GM19468 (cell line): Measurements from ENCODE around the gene ILKAP.

Experiments used
- ATAC-seq: cut with Tn5 transposase; IDR thresholded peaks from one replicate; pipeline ENCODE4 v1.9.1; 2021; ENCODE audit warnings: mild to moderate bottlenecking, moderate library complexity, moderate number of reproducible peaks; ENCODE audit not compliant: unreplicated experiment; ENCODE audit errors: extremely low read depth

The ILKAP gene

DNA sequence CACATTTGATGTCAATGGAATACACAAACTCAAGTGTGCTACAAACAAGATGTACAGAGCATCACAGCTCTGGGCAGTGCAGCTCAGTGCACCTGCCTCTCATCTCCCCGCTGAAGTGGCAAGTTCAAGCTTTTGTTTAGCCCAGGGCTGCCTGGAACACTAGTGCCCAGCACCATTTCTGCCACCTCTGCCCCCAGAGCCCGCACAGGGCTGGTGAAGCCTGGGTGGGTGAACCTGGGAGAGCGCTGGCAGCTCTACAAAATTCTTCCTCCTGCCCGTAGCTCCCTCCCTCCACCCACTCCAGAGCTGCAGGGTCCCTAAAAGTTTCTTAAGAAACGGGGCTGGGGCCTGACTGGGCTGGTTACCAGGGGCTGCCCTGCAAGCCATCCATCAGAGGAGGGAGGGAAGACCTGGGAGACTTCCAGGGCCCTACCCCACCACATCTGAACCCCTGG lies 34.8 kb upstream of the ILKAP start:
- no peak for ATAC-seq

DNA sequence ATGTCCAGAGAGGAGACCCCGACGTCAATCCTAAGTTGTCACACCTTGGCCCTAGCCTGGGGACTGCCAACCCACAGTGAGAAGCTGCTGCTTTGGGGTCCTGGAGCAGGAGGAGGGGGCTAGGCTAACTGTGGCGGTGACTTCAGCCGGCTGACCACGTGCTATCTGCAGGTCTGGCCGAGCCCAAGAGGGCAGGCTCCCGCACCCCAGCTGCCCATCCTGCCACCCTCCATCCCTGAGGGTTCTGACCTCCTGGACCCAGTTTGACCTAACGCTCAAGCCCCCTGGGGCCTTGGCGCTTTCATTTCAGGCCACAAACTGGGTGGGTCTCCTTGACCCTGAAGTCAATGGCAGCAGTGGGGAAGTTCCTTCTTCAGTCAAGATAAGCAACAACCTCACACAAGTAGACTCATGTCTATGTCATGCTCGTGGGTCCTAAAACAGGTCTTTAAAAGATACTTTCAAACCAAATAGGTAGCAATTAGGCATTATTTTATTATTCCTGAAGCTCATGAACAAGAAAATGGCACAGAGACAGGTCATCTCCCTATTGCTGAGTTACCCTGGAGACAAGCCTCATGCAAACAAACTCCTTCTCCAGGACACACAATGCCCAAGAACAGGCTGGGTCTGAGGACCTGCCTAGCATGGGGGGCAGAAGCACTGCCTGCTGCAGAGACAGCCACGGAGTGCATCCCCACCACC lies 34.1 kb upstream of the ILKAP start:
- no peak for ATAC-seq

DNA sequence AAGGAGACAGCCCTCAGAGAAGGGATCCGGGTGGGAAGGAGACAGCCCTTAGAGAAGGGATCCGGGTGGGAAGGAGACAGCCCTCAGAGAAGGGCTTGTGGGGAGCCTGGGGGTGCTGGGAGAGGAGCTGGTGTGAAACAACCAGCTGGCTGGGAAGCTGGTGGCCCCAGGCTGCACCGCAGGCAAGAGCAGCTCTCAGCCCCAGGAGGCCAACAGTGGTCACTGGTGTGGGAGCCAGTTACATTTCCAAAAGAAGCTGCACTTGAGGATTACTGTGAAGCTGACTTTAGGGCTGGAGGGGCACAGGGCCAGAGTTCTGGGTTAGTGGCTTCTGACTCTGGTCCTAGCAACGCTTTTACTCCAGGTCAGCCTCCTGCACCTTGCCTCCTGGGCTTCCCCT lies 33.1 kb upstream of the ILKAP start:
- no peak for ATAC-seq

DNA sequence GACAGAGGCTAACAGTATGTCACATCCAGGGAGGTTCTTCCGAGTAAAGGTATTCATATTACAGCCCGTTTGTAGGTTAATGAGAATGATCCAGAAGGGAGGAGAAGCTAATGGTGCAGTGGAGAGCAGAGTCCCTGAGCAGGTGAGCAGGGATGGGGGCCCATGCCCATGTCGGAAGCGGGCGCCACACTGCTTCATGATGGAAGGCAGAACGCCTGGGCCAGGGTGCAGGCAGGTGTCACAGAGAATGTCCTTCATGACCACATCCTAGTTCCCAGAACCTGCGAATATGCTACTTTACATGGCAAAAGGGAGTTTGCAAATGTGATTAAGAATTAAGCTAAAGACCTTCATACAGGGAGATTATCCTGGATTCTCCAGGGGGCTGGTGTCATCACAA lies 32.4 kb upstream of the ILKAP start:
- no peak for ATAC-seq

DNA sequence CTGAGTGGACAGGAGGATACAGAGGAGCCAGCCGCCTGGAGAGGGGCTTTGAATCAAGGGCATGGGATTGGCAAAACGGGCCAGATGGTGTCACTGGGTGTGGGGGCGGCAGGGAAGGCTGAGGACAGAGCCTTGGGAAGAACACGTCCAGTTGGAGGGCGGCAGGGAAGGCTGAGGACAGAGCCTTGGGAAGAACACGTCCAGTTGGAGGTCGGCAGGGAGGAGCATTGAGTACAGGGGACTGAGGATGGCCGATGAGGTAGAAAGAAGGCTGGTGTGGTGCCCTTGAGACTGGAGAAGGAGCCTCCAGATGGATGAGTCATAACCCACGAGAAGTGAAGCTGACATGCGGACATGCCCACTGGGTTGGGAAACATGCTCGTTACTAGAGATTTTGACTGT lies 31.8 kb upstream of the ILKAP start:
- no peak for ATAC-seq

DNA sequence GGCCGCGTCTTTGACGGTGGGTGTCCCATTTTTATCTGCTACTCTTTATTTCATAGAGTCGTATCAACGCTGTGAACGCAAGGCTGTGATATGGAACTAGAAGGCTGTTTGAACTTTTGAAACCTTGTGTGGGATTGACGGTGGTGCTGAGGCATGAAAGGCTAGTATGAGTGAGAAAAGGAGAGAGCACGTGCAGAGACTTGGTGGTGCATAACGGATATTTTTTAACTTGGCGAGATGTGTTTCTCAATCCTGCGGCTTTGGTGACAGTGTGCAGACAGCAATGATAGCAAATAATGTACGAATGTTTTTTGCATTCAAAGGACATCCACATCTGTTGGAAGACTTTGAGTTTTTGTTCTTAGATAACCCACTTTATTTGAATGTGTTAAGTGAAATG lies 30.1 kb upstream of the ILKAP start:
- ATAC-seq = no peak

DNA sequence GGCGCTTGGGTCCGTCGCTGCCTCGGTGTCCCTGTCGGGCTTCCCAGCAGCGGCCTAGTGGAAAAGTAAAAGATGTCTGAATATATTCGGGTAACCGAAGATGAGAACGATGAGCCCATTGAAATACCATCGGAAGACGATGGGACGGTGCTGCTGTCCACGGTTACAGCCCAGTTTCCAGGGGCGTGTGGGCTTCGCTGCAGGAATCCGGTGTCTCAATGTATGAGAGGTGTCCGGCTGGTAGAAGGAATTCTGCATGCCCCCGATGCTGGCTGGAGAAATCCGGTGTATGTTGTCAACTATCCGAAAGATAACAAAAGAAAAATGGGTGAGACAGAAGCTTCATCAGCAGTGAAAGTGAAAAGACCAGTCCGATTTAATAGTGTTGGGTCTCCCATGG lies 28.3 kb upstream of the ILKAP start:
- ATAC-seq = no peak

DNA sequence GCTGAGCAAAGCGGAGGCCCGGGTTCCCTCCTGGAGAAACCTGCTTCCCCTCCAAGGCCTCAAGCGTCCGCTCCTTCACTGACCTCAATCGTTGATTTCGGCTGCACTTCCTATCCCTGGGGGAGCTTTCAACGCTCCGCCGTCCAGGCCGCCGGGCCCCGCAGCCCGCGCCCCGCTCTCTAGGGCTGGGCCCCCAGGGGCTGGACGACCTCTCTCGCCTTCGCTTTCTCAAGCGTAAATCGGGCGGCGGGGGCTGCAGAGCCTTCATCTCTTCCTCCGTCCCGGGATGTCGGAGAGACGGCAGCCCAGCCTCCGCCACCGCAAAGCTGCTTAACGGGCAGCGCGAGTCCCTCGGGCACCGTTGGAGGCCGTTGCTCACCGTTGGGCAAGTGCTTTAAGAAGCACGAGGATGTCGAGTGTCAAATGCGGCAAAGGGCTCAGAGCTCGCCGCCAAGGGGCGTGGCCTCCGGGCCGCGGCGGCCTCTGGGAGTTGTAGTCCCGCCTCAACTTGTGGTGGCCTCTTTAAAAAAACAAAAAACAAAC lies 27.8 kb upstream of the ILKAP start:
- no peak for ATAC-seq

DNA sequence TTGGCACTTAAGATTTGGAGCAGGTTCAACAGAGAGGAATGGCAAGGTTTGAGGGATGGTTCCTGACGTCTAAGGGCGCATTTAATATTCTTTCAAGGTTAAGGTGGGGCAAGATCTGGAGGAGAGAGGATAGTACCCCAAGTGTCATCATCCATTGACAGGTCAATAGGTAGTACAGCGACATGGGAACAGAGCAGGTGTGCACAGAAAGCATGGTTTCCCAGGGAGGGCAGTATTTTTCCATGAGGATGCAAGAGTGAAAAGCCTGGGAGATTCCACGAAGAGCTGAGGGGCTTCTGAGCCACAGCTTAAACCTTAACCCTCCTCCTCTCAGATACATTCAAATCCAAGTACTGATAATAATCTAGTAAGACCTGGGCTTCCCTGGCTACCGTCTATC lies 27.2 kb upstream of the ILKAP start:
- no peak for ATAC-seq

DNA sequence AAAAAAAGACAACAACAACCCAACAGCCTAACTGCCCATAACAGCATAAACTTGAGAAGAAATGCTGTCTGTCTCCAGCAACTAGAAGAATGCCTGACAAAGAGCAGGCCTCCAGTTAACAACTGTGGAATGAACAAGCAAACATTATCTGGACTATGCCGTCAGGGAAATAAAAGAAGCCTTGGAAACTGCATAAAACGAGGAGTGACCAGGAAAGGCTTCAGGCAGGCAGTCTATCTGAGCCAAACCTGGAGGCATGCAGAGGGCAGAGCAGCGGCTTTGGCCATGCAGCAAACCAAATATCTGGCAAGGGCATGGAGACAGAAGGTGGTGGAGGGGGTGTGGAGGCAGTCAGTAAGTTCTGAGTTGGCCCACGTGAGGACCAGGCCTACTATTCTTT lies 25.2 kb upstream of the ILKAP start:
- no peak for ATAC-seq

DNA sequence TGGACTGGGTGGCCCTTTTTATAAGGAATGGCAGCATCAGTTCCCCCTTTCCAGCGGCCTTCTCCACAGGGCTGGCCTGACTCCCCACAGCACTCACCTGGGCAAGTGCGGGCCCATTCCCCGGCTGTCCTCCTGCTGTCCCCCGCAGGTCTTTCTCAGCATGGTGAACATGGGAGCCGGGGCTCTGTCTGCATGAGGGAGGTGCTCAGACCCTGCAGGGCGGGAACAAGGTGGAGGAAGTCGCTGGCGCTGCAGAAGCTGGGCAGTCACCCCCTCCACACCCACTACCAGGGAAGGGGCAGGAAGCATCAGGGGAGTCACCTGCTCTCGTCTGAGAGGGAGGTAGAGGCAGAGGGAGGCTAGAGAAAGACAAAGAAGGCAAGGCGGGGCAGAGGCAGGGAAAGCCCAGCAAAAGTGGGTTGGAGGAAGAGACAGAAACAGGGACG lies 24.1 kb upstream of the ILKAP start:
- no peak for ATAC-seq

DNA sequence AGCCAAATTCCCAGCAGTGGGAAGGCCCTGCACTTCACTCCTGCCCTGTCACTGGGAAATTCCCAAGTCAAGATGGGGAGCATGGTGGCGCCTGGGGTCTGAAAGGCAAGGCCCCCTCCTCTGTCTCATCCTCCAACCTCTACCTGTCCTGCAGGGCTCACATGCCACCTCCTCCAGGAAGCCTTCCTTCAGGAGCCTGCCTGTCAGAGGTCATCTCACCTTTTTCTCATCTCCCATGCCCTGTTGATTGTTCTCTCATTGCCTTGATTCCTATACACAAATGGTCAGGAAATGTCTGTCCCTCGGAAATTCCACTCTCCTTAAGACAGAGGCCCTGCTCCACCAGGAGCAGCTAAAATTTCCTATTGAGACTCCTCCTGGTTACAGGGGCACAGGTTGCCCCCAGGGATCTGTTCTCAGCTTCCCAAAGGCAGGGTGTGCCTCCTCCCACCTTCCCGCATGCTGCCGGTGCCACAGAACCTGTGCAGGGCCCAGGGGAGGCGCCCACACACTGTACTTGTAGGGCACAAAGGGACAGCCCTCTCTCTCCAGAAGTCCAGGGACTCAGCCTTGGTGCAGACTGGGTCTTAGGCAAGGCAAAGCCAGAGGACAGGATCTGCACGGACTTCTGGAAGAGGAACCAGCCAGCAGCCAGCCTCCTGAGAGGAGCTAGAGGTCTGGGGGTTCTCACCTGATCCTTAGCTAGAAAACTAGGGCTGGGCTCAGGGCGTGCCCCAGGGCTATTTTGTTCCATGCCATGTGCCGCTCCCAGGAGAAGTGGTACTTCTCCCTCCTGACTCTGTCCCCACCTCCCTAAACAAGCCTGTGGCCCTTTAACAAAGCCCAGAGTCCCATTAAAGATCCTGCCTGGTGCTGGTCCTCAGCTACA lies 23.4 kb upstream of the ILKAP start:
- no peak for ATAC-seq

DNA sequence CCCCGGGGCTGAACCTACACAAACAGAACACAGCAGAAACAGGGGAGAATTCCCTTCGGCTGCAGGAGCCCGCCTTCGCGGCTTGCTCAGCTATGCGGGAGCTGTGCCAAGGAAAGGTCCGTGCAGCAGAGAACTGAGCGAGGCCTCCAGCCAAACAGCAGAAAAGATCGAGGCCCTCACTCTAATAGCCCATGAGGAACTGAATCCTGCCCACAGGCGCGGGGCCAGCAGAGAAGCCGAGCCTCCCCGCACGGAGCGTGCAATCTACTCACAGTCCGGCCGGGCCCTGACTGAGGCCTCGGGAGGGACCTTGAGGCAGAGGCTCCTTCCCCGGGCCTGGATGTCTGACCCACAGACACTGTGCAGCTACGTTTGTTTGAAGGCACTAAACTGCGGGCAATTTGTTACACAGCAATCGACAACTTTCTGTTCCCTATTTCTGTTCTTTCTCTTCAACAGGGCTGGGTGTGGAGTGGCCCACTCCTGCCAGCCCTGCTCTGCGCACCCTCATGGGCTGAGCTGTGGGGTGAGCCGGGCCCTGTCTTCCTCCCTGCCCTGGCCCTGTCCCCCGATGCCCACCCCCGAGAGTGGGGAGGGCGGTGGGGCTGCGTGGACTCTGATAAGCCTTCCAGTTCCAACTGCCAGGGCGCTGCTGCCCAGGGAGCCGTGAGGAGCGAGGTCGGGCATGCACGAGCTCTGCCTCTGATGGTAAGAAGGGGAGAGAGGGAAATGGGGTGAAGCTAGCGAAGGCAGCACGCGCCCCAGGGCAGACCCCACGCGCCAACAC lies 22.6 kb upstream of the ILKAP start:
- no peak for ATAC-seq

DNA sequence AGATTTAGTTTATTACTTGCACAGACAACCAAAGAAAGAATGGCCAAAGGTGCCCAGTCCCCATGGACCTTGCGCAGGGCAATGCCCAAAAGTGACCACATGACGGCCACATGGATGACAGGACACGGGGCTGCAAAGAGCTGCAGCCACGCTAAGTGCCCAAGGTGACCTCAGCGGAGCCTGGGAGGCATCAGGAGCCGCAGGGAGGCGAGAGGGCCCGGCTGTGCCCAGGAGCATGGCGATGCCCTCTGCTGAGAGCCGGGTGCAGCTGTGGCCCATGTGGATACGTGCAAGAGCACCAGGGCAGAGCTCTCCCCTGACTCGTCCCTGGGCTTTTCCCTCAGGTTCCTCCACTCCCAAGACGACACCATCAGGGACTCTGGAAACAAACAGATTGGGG lies 21.6 kb upstream of the ILKAP start:
- ATAC-seq = no peak

DNA sequence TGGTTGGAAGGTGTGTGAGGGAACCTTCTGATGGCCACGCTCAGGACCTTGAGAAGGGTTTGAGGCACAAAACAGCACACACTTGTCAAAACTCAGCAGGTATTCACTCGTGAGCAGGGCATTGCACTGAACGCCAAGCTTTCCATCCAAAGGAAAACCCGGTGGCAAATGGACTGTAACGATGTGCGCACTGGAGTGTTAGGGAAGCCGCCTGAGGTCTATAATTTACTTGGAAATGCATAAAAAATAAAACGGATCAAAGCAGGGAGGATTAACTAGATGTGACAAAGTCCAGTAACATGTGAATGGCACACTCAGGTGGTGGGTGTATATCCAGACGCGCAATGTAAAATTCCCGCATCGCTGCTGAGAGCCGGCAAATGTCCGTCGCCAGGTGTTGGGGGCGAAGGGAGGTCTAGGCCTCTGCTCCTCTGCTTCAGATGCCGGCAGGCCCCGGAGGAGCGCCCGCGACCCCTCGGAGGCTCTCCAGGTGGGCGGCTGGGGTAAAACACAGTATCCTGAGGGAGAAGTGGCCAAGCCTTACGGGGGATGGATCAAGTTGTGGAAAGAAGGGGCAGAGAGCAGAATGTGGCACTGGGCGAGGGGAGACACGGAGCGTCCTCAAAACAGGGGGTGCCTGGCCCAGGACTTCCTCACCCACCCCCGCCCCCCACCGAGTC lies 21.0 kb upstream of the ILKAP start:
- ATAC-seq = no peak

DNA sequence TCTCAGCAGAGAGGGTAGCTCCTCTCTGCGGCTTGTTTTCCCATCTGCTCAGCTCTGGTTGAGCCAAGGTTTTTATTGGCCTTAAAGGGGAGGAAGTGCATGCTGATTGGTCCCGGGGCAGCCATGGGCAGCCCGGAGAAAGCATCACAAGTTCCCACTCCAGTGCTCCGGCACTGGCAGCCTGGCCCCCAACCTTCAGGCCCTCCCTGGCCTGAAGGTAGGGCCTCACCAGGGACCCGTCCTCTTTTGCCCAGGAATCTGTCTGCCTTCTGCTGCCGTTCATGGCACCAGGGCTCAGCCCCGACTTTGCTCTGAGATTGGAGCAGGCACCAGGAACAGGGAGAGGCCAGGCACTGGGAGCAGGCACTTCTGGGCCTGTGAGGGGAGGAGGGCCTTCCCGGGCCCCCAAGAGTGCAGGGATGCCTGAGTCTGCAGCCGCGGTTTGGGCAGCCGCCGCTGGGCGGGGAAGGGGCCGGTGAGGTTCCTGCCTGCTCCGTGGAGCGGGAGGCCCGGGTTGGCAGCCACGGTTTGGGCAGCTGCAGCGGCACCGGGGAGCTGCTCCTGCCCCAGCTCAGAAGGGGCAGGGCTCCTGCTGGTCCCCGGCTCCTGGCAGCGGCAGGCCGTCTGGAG lies 17.5 kb upstream of the ILKAP start:
- ATAC-seq = no peak

DNA sequence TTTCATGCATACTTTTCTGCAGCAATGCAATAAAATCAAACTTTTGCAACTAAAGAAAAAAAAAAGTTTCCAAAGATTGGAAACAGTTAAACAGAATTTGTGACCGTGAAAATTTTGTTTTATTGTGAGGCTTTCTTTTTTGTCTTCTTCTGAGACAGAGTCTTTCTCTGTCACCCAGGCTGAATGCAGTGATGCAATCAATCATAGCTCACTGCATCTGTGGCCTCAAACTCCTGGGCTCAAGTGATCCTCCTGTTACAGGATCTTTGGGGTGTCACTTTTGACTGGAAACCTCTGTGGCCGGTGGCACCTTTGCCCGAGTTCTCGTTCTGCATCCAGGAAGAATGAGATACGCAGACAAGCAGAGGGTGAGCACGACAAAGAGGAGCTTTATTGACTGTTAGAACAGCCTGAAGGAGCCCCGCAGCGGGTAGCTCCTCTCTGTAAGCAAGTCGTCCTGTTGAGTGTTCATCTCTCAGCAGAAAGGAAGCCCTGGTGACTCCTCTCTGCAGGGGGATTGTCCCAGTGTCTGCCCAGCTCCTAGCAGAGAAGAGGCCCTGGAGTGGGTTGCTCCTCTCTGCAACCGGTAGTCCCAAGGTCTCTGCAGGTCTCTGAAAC lies 16.9 kb upstream of the ILKAP start:
- no peak for ATAC-seq

DNA sequence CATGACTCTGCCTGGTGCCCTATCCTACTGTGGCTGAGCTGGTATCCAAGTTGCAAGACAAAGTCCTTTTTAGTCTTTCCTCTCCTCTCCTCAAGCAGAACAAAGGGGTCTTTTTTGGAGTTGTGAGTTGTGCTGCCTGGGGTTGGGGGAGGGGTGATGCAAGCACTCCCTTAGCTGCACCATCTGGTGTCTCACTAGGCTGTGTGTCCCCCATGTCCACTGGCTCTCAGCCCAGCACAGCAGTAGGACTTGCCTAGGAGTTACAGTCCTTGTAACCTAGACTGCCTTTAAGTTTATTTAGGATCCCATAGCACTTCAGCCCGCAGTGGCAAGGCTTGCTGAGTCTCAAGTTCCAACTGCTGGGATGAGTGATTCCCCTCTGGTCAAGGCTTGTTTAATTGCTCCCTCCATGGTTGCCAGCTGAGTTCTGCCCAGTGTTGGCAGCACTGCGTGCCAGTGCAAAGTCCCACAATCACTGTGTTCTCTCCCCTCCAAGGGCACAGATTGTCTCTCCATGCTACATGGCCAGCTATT lies 13.2 kb upstream of the ILKAP start:
- no peak for ATAC-seq

DNA sequence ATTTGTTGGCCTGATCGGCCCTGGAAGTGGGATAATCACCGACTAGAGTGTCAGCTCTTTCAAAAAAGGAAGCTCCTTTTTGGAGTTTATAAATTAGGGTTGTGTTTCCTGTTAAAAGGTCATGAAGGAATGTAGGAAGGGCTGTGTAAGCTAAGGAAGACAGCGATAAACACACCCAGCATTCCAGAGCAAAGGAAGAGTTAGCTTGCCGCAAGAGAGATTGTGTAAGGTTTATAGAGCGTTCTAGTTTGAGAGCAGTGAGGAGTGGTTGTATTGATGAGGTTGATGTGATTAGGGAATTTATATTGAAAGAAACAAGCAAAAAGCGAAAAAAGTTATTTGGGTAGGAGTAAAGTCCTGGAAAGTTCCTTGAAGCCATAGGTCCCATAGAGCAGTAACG lies 3.5 kb upstream of the ILKAP start:
- no peak for ATAC-seq
